Kidney capillary endothelial cell (primary cell): ENCODE data around the gene AKR1A1.
"Not testable (repeated sequence)": the region's sequence is repeated elsewhere in the genome, so short reads cannot be mapped to it uniquely, and the experiment has no call there.

Source experiments
- DNase-seq: peaks from one replicate; pipeline ENCODE4 v3.0.0-alpha.2; 2018; ENCODE audit warnings: low spot score

AKR1A1 gene

DNA sequence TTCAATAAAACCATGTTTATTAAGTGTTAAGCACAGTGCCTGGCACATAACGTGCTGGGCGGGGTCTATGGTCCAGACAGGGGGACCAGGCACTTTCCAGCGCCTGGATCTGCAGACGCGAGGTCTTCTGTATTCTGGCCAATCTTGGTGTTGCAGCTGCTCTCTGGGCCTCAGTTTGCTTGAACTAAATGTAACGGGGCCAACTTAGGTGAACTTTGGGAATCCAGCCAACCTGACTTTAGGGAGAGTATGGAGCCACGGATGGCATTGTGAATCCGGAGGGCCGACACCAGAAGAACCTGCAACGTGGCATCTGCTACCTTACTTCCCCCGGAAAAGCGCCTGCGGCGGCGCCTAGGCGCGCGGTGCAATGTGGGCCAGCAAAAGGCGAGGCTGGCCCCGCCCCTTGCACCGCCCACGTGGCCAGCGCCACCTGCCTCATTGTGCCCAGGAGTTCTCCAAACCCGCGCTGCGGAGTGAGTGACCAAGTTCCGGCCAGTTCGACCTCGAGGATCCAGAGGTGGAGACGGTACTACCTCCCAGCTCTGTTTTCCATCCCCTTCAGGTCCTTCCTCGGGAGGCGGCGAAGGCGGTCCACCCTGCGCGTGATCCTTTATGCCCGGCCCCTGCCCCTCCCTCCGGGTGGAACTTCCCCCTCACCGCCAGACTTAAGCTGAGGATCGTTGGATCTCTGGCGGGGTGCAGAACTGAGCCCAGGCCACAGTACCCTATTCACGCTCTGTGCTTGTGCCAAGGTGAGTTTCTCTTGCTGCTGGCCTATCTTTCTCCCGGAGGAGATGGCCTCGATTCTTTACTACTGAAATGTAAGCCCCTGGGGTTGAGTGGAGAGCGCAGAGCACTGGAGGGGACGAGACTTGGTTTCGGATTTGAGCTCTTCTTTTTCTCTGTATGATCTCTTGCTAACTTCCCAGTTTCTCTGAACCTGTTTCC is at the start of gene AKR1A1:
TSS of gene AKR1A1 (plus strand) at position 426 of the 951 bp plus-strand sequence. CDS start 10,969 bp downstream, outside the sequence.
- DNase-seq: peak; percentile 81

DNA sequence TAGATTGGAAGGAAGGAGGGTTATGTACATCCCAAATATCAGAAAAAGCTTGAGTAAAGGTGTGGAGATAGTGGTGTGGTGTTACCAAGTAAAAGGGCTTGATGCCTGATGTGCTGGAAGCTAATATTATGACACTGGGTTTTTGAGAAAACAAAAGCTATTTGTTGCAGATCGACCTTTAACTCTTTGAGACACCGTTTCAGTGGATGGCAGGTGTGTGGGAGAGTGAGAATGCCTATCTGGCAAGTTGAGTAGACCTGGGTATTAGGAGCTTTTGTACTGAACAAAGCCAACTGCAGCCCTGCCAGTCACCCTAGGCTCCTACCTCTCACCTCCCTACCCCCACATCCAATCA is 49.1 kb upstream of the AKR1A1 start:
- DNase-seq: no peak

DNA sequence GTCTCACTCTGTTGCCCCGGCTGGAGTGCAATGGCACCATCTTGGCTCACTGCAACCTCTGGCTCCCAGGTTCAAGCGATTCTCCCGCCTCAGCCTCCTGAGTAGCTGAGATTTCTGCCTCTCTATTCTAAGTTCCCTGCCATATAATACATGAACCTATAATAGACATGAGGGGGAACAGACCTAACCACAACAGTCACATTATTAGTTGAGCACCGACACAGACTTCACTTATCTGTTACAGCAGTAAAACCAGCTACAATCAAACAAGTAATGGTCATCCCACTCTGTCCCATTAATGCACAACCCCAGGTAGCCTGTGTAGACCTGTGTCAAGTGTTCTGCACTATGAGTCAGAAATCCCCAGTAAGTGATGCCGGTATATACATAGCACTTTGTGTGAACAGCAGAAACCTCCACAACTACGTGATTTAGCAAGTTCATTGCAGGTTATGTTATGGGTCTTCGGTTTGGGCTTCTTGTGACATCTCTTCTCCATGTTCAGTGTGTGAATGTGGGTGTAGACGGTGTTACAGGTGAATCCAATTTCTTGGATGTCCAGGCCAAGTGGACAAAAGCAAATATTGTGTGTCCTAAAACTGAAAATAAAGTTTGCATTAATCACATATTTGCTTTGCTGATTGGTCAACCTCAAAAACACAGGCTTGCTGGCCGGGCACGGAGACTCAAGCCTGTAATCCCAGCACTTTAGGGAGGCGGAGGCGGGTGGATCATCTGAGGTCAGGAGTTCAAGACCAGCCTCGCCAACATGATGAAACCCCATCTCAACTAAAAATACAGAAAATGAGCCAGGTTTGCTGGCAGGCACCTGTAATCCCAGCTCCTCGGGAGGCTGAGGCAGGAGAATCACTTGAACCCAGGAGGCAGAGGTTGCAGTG is 46.9 kb upstream of the AKR1A1 start:
- no peak for DNase-seq

DNA sequence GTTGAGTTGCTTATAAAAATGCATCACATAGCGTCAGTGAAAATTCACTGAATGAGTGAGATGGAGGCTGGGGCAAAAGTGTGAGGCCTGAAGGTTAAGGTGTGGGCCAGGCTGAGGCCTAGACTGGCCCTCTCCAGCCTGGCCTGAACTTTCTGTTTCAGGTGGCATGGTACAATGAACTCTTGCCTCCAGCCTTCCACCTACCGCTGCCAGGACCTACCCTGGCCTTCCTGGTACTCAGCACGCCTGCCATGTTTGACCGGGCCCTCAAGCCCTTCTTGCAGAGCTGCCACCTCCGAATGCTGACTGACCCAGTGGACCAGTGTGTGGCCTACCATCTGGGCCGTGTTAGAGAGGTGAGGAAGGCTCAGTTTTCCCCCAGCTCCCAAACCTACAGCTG is 43.4 kb upstream of the AKR1A1 start:
- DNase-seq: no peak

DNA sequence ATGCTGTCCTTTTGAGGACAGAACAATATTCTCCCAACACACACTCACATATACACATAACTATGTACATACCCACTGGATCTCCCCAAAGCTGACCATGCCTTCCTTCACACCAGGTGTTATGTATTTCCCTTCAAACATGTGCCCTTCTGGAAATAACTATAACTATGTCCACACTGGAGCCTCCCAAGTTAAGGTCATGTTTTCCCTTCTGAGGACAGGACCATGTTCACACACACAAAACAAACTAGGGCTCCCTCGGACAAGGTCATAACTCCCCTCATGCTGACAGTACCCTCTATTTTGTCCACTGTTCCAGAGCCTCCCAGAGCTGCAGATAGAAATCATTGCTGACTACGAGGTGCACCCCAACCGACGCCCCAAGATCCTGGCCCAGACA is 42.7 kb upstream of the AKR1A1 start:
- DNase-seq: no peak

DNA sequence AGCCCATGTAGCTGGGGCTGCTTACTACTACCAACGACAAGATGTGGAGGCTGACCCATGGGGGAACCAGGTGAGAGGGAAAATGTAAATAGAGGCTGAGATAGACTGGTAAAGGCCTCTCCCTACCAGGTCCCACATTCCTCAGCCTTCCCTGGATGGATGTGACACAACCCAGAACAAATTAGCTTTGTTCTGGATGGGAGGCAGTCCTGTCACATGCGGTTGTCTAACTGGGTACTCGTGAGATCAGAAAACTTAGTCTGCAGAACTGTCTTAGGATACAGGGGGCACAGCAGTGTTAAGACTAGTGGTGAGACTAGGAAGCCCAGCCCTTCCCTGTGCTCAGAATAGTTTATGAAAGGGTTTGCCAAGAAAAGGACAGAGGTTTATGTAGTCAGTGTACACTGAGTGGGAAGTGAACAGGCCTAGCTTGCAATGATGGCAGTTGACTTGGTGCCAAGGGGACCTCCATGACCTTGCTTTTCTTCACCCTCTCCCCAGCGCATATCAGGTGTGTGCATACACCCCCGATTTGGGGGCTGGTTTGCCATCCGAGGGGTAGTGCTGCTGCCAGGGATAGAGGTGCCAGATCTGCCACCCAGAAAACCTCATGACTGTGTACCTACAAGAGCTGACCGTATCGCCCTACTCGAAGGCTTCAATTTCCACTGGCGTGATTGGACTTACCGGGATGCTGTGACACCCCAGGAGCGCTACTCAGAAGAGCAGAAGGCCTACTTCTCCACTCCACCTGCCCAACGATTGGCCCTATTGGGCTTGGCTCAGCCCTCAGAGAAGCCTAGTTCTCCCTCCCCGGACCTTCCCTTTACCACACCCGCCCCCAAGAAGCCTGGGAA is 42.1 kb upstream of the AKR1A1 start:
- DNase-seq: no peak

DNA sequence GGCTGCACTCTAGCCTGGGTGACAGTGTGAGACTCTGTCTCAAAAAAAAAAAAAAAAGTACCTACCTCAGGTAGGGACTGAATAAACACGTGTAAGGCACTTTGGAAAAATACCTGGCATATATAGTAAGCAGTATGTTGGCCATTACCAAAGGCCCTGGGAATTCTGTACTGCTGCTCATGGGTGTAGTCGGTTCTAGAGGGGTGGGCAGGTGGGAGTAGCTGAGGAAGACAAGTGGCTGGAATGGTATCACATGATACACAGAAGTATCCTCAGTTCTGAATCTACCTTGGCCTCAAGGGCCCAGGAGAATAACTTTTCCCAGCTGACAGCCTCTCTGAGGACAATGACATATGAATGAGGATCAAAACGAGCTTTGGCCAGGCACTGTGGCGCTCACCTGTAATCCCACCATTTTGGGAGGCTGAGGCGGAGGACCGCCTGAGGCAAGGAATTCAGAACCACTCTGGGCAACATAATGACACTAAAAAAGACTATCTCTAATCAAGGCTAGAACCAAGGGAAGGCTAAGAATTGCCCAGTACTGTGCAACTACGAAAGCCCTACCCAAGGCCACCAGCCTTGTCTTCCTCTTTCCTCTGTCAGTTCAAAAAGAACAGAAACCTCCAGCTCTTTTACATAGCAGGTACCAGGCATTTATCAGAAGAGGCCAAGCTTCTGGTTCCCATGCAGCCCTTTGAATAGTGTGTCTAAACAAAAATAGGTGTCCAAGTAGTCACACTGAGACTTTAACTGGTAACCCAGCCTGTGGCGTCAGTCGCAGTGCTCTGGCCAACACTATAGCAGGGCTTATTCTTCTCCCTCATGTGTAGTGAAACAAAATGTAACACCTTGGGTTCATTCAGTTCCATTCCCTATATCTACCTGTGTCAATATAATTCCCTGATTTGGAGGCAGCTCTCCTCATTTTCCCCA is 40.3 kb upstream of the AKR1A1 start:
- no peak for DNase-seq

DNA sequence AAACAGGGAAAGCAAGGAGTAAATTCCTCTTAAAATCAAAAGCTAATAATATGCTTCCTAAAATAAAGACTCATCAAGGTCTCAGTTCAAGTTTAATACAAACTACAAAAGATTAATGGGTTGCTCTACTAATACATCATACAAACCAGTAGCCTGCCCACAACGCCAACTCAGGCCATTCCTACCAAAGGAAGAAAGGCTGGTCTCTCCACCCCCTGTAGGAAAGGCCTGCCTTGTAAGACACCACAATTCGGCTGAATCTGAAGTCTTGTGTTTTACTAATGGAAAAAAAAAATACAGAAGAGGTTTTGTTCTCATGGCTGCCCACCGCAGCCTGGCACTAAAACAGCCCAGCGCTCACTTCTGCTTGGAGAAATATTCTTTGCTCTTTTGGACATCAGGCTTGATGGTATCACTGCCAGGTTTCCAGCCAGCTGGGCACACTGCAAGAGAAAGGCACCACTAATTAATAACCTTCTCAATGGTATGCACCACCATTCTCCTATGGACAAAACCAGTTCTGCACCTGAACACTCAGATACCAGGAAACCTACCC is 39.6 kb upstream of the AKR1A1 start:
- DNase-seq: no peak

DNA sequence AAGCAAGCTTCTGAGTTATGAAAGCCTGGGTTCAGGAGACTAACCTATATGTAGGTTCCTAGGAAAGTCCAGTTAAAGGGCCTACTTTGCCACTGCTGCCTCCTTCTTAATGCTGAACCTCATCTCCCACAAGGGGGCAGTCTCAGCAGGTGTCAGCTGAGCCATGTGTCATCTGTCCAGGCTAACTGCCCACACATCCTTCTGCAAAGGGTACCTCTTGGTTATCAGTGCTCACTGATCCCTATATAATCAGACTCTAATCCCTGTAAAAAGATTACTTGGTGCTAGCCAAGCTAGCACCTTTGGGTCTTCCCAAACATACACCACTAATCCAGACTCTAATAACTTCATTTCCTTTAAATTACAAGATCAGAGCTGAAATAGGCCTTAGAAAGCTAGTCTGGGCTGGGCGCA is 38.0 kb upstream of the AKR1A1 start:
- DNase-seq: peak; percentile 71

DNA sequence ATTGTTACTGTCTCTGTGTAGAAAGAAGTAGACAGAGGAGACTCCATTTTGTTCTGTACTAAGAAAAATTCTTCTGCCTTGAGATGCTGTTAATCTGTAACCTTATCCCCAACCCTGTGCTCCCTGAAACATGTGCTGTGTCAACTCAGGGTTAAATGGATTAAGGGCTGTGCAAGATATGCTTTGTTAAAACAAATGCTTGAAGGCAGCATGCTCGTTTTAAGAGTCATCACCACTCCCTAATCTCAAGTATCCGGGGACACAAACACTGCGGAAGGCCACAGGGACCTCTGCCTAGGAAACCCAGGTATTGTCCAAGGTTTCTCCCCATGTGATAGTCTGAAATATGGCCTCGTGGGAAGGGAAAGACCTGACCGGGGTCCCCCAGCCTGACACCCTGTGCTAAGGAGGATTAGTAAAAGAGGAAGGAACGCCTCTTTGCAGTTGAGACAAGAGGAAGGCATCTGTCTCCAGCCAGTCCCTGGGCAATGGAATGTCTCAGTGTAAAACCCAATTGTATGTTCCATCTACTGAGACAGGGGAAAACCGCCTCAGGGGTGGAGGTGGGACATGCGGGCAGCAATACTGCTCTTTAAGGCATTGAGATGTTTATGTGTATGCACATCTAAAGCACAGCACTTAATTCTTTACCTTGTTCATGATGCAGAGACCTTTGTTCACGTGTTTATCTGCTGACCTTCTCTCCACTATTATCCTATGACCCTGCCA is 36.9 kb upstream of the AKR1A1 start:
- not testable (repeated sequence) for DNase-seq

DNA sequence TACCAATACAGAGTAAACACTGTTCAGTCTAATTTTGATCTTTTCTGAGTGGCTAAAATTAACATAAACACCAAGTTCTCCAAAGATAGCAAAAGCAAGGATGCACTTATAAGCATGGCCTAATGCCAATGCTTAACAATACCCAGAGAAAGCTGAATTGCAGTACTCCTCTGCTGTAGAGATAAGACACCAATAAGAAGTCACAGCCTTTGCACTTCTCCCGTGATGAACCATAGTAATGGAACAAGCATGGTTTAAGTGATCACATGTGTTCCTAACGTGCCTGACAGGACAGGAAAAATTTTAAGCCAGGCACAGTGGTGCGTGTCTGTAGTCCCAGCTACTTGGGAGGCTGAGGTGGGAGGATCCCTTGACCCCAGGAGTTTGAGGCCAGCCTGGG is 34.6 kb upstream of the AKR1A1 start:
- DNase-seq: no peak

DNA sequence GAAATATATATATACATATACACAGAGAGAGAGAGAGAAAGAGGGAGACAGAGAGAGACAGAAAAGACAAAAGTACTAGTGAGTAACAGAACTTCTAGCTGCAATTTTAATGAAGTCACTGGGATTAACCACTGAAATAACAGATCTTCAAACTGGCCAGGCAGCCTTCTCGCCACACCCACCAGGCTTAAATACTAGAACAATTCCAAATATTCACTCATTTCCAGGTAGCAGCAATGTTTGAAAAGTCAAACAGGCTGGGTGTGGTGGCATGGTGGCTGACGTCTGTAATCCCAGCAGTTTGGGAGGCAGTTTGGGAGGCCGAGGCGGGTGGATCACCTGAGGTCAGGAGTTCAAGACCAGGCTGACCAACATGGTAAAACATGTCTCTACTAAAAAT is 34.2 kb upstream of the AKR1A1 start:
- DNase-seq: no peak

DNA sequence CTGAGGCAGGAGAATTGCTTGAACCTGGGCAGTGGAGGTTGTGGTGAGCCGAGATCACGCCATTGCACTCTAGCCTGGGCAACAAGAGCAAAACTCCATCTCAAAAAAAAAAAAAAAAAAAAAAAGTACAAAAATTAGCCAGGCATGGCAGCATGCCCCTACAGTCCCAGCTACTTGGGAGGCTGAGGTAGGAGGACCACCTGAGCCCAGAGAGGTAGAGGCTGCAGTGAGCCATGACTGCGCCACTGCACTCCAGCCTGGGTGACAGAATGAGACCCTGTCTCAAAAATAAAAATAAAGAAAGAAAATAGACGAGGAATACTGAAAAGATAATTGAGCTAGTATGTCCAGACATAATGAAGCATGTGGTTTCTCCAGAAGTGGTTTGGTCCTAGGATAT is 32.3 kb upstream of the AKR1A1 start:
- not testable (repeated sequence) for DNase-seq

DNA sequence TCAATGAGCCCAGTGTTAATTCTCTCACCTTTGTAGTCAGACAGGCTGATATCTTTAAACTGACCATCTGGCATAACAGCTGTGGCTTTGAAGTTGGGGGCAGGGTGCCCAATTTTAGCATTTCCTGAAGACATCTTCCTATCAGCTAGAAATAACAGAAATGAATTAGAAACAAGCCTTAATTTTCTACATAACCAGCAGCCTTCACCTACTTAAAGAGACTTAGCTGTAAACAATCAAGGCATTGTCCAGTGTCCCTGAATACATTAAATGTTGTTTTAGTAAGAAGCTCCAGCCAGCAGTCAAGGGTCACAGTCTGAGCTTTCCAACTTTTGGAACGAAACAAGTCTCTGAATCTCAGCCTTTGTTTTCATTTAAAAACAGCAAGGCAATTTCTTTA is 31.7 kb upstream of the AKR1A1 start:
- no peak for DNase-seq

DNA sequence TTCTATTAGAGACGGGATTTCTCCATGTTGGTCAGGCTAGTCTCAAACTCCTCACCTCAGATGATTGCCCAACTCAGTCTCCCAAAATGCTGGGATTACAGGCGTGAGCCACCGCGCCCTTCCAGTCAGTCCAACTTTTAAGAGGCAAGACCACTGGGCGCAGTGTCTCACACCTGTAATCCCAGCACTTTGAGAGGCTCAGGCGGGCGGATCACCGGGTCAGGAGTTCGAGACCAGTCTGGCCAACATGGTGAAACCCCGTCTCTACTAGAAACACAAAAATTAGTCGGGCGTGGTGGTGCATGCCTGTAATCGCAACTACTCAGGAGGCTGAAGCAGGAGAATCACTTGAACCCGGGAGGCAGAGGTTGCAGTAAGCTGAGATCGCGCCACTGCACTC is 30.9 kb upstream of the AKR1A1 start:
- DNase-seq: not testable (repeated sequence)

DNA sequence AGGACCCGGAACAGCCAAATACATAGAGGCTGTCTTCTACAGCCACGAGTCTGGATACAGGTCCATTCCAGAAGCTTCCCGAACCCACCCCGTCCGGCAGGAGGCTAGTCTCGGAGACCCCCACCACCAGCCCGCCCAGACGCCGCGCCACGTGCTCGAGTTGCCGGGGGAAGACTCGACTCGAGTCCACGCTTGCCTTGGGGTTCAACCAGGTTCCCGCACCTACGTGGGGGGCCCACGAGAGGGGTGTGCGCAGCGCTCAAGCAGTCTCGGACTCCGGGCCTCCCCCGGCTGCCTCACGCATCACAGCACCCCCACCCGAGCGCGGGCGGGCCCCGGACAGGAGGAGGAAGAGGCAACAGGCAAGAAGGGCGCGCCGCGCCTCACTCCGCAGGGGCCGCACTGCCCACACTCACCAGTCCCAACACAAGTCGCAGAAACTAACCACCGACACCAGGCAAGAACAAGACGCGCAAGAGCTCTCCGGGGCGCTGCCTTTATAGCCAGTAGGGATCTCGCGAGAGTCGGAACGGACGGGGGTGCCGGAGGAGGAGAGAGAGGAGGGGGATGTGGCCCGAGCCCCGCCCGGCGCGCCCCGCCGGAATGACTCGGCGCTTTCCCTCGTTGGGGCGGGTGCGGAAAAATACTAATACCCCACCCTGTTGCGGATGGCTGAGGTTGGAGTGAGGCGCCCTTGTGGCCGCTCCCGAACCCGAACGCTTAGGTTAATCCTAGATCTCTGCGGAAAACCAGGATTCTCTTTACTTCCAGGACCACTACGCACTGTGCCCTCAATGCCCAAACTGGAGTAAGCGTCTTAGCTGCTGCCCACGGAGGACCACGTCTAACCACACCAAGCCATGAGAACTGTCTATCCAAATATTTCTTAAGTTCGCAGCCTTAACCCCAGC is 29.0 kb upstream of the AKR1A1 start, which contains the start of gene PRDX1:
TSS of gene PRDX1 (minus strand) at position 472 of the 911 bp plus-strand sequence. CDS start 2,841 bp downstream, outside the sequence.
- DNase-seq: peak; percentile 93

DNA sequence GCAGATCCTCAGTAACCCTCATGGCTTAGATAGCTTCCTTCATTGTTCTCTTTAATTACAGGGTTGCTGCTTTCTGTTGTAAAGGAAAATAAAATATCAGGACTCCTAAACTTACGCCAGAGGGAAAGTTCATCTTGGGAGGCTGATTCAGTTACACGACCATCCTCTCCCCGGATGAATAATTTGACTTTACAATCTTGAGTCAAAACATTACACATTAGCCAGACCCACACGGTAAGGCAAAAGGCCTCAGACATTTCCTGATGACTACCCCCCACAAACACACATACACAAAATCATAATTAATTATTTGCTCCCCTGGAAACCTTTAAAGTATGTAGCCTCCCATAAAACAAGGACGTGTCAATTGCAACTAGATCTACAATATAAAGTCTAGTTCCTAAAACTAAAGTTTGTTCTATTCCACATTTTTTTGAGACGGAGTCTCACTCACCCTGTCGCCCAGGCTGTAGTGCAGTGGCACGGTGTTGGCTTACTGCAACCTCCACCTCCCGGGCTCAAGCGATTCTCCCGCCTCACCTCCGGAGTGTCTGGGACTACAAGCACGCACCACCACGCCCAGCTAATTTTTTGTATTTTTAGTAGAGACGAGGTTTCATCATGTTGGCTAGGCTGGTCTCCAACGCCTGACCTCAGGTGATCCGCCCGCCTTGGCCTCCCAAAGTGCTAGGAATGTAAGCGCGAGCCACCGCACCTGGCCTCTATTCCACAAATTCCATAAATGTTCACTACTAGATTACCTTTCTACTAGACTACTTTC is 28.1 kb upstream of the AKR1A1 start:
- DNase-seq: no peak

DNA sequence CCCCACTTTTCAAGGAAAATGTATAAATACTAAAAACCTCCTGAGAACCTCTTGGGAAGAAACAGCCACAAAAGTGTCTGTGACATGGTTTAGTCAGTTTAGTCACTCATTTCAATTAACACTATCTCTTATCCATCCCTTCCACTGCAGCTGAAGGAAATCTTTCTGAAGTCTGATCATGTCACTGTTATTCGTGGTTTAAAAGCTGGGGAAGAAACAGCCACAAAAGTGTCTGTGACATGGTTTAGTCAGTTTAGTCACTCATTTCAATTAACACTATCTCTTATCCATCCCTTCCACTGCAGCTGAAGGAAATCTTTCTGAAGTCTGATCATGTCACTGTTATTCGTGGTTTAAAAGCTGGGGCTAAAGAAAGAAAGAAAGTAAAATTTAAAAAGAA is 27.1 kb upstream of the AKR1A1 start:
- DNase-seq: not testable (repeated sequence)
